Activated CD4-positive, alpha-beta T cell treated with anti-CD3 and anti-CD28 coated beads, Interleukin-2, amount 50 U/mL, for 24 hours (primary cell): ENCODE results near the gene PARPBP.
"Not testable (repeated sequence)": the region's sequence is repeated elsewhere in the genome, so short reads cannot be mapped to it uniquely, and the experiment has no call there.

ENCODE experiments used
- DNase-seq, 2 donors: peaks; one replicate each; pipeline ENCODE4 v3.0.0-alpha.2; 2020; ENCODE audit warnings: low read depth in 1 of 2, low spot score in 1 of 2

PARPBP gene

DNA sequence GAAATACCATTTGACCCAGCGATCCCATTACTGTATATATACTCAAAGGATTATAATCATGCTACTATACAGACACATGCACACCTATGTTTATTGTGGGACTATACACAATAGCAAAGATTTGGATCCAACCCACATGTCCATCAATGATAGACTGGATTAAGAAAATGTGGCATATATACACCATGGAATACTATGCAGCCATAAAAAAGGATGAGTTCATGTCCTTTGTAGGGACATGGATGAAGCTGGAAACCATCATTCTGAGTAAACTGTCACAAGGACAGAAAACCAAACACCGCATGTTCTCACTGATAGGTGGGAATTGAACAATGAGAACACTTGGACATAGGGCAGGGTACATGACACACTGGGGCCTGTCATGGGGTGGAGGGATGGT, 120.9 kb downstream of the PARPBP start:
- DNase-seq: not testable (repeated sequence)
